Measurements from ENCODE around the gene U2AF1L4.
A peak's percentile ranks its signal among the peaks of the same experiment; 100 is the strongest.

DNA sequence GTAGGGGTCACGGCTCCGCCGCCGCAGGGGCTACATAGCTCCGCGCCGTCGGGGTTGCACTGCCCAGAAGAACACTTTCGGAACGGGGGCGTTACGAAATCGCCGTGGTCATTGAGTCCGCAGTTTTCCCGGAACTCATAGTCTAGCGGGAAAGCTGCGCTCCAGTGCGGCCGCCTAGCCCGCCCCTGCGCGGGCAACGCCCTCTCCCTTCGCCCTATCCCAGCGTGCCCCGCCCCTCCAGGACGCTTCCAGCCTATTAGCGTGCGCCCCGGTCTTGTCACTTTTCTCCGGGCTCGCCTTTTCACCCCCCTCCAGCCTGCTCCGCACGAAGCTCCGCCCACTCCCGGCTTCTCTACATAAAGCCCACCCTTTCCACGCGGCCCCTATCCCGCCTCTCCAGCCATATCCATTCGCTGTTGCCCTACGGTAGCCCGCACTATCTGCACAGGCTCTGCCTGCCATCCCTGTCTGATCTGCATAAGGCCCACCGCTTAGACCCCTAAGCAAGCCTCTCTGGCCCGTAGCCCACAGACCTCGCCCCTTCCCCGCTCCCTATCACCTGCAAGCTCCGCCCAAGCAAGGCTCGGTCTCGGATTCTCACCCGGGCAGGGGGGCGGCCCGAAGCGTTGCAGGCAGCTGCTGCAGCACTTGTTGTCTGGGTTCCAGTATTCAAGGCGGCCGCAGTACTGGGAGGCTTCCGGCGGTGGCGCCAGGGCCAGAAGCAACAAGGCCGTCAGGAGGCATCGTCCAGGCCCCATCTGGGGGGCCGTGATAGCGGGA lies 4.6 kb downstream of the U2AF1L4 start:
- TF ChIP-seq, protein P1, sequence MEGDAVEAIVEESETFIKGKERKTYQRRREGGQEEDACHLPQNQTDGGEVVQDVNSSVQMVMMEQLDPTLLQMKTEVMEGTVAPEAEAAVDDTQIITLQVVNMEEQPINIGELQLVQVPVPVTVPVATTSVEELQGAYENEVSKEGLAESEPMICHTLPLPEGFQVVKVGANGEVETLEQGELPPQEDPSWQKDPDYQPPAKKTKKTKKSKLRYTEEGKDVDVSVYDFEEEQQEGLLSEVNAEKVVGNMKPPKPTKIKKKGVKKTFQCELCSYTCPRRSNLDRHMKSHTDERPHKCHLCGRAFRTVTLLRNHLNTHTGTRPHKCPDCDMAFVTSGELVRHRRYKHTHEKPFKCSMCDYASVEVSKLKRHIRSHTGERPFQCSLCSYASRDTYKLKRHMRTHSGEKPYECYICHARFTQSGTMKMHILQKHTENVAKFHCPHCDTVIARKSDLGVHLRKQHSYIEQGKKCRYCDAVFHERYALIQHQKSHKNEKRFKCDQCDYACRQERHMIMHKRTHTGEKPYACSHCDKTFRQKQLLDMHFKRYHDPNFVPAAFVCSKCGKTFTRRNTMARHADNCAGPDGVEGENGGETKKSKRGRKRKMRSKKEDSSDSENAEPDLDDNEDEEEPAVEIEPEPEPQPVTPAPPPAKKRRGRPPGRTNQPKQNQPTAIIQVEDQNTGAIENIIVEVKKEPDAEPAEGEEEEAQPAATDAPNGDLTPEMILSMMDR (IDR thresholded peaks at IDR 0.05 in 2 of 3, conservative IDR thresholded peaks at IDR 0.05 in 1 of 3; ENCODE audit: control insufficient read depth in 2 of 3, extremely low read depth in 1 of 3, insufficient read depth in 1 of 3, low read depth in 3 of 3, low read length in 3 of 3) = peak in 2 of 3 experiments; percentile 24 to 30; a peak in 4 of 6 replicates
- TF ChIP-seq SREBF1 (IDR thresholded peaks at IDR 0.05; ENCODE audit: low read length) (no peak), ETV6 (conservative IDR thresholded peaks at IDR 0.05 in 1 of 2, IDR thresholded peaks at IDR 0.05 in 1 of 2; ENCODE audit: borderline replicate concordance in 1 of 2, low read depth in 1 of 2) (no peak), NFYB (IDR thresholded peaks at IDR 0.05; ENCODE audit: insufficient read depth, low read depth, low read length) (peak; percentile 74; the same call in 1 of the 2 replicates)

Data from GM12878 (cell line).